ENCODE data around the gene ASS1.

ASS1 gene

GRCh38 chr9:130498918-130499698 lies 54.3 kb downstream of the ASS1 start:
- Histone ChIP-seq H3K9me3 (ENCODE audit: control insufficient read depth, insufficient read depth, low read depth, low read length) (peaks cover 13% of the 10 kb centered on the region), H3K27ac (ENCODE audit: low read depth, low read length) (no peak overlapping the region), H3K9ac (ENCODE audit: low read length) (no peak overlapping the region), H3K4me3 (ENCODE audit: low read depth, low read length) (no peak overlapping the region), H3K27me3 (ENCODE audit: control insufficient read depth, insufficient read depth, low read length) (no peaks in the 10 kb centered on the region), H3K4me1 (ENCODE audit: control insufficient read depth, insufficient read depth, low read length) (no peaks in the 10 kb centered on the region), H3K36me3 (ENCODE audit: control insufficient read depth, insufficient read depth, low read length) (peaks cover 40% of the 10 kb centered on the region)

GRCh38 chr9:130499804-130500263 lies 55.1 kb downstream of the ASS1 start:
- H3K4me1 ChIP-seq (ENCODE audit: control insufficient read depth, insufficient read depth, low read length) = no peaks in the 10 kb centered on the region
- no peak overlapping the region for H3K27ac ChIP-seq (ENCODE audit: low read depth, low read length)
- no peaks in the 10 kb centered on the region for H3K27me3 ChIP-seq (ENCODE audit: control insufficient read depth, insufficient read depth, low read length)
- H3K4me3 ChIP-seq (ENCODE audit: low read depth, low read length) = no peak overlapping the region
- H3K9ac ChIP-seq (ENCODE audit: low read length) = no peak overlapping the region
- peaks cover 33% of the 10 kb centered on the region for H3K36me3 ChIP-seq (ENCODE audit: control insufficient read depth, insufficient read depth, low read length)
- peaks cover 6% of the 10 kb centered on the region for H3K9me3 ChIP-seq (ENCODE audit: control insufficient read depth, insufficient read depth, low read depth, low read length)

- H3K27me3 ChIP-seq (ENCODE audit: control insufficient read depth, insufficient read depth, low read length) = no peaks in the 10 kb centered on the region
- H3K9ac ChIP-seq (ENCODE audit: low read length) = no peak overlapping the region
- no peak overlapping the region for H3K27ac ChIP-seq (ENCODE audit: low read depth, low read length)
- peaks cover 28% of the 10 kb centered on the region for H3K36me3 ChIP-seq (ENCODE audit: control insufficient read depth, insufficient read depth, low read length)
- no peak overlapping the region for H3K4me3 ChIP-seq (ENCODE audit: low read depth, low read length)
- H3K4me1 ChIP-seq (ENCODE audit: control insufficient read depth, insufficient read depth, low read length) = no peaks in the 10 kb centered on the region
- peaks cover 1% of the 10 kb centered on the region; the same call in 1 of the 2 replicates for H3K9me3 ChIP-seq (ENCODE audit: control insufficient read depth, insufficient read depth, low read depth, low read length)
Measured at GRCh38 chr9:130500340-130501180, 55.8 kb downstream of the ASS1 start.

- H3K4me3 ChIP-seq (ENCODE audit: low read depth, low read length) = no peak overlapping the region
- no peaks in the 10 kb centered on the region for H3K4me1 ChIP-seq (ENCODE audit: control insufficient read depth, insufficient read depth, low read length)
- peaks cover 22% of the 10 kb centered on the region for H3K36me3 ChIP-seq (ENCODE audit: control insufficient read depth, insufficient read depth, low read length)
- H3K9ac ChIP-seq (ENCODE audit: low read length) = no peak overlapping the region
- no peaks in the 10 kb centered on the region for H3K9me3 ChIP-seq (ENCODE audit: control insufficient read depth, insufficient read depth, low read depth, low read length)
- H3K27me3 ChIP-seq (ENCODE audit: control insufficient read depth, insufficient read depth, low read length) = no peaks in the 10 kb centered on the region
- no peak overlapping the region for H3K27ac ChIP-seq (ENCODE audit: low read depth, low read length)
Measured at GRCh38 chr9:130501639-130502038, 56.9 kb downstream of the ASS1 start.

GRCh38 chr9:130508218-130508617 lies 63.5 kb downstream of the ASS1 start:
- H3K9ac ChIP-seq (ENCODE audit: low read length) = no peak overlapping the region
- H3K4me1 ChIP-seq (ENCODE audit: control insufficient read depth, insufficient read depth, low read length) = no peaks in the 10 kb centered on the region
- no peak overlapping the region for H3K27ac ChIP-seq (ENCODE audit: low read depth, low read length)
- H3K9me3 ChIP-seq (ENCODE audit: control insufficient read depth, insufficient read depth, low read depth, low read length) = no peaks in the 10 kb centered on the region; the same call in 1 of the 2 replicates
- no peak overlapping the region for H3K4me3 ChIP-seq (ENCODE audit: low read depth, low read length)
- H3K36me3 ChIP-seq (ENCODE audit: control insufficient read depth, insufficient read depth, low read length) = no peaks in the 10 kb centered on the region
- H3K27me3 ChIP-seq (ENCODE audit: control insufficient read depth, insufficient read depth, low read length) = no peaks in the 10 kb centered on the region

- no peaks in the 10 kb centered on the region for H3K27me3 ChIP-seq (ENCODE audit: control insufficient read depth, insufficient read depth, low read length)
- H3K27ac ChIP-seq (ENCODE audit: low read depth, low read length) = no peak overlapping the region
- H3K9me3 ChIP-seq (ENCODE audit: control insufficient read depth, insufficient read depth, low read depth, low read length) = no peaks in the 10 kb centered on the region; the same call in 1 of the 2 replicates
Measured at GRCh38 chr9:130512199-130512598, 67.4 kb downstream of the ASS1 start.

GRCh38 chr9:130513078-130513477 lies 68.3 kb downstream of the ASS1 start:
- H3K9ac ChIP-seq (ENCODE audit: low read length) = no peak overlapping the region
- no peaks in the 10 kb centered on the region for H3K27me3 ChIP-seq (ENCODE audit: control insufficient read depth, insufficient read depth, low read length)
- no peak overlapping the region for H3K4me3 ChIP-seq (ENCODE audit: low read depth, low read length)
- H3K4me1 ChIP-seq (ENCODE audit: control insufficient read depth, insufficient read depth, low read length) = no peaks in the 10 kb centered on the region
- H3K27ac ChIP-seq (ENCODE audit: low read depth, low read length) = no peak overlapping the region
- H3K9me3 ChIP-seq (ENCODE audit: control insufficient read depth, insufficient read depth, low read depth, low read length) = no peaks in the 10 kb centered on the region; the same call in 1 of the 2 replicates
- H3K36me3 ChIP-seq (ENCODE audit: control insufficient read depth, insufficient read depth, low read length) = no peaks in the 10 kb centered on the region

More at GRCh38 chr9:130512199-130512598, 67.4 kb downstream of the ASS1 start:
- H3K4me3 ChIP-seq (ENCODE audit: low read depth, low read length) = no peak overlapping the region
- no peak overlapping the region for H3K9ac ChIP-seq (ENCODE audit: low read length)
- no peaks in the 10 kb centered on the region for H3K36me3 ChIP-seq (ENCODE audit: control insufficient read depth, insufficient read depth, low read length)
- no peaks in the 10 kb centered on the region for H3K4me1 ChIP-seq (ENCODE audit: control insufficient read depth, insufficient read depth, low read length)

GRCh38 chr9:130518233-130518632 lies 73.5 kb downstream of the ASS1 start:
- no peaks in the 10 kb centered on the region for H3K27me3 ChIP-seq (ENCODE audit: control insufficient read depth, insufficient read depth, low read length)

GRCh38 chr9:130518943-130519799 lies 74.4 kb downstream of the ASS1 start:
- no peaks in the 10 kb centered on the region for H3K36me3 ChIP-seq (ENCODE audit: control insufficient read depth, insufficient read depth, low read length)

More at GRCh38 chr9:130518233-130518632, 73.5 kb downstream of the ASS1 start:
- Histone ChIP-seq H3K27ac (ENCODE audit: low read depth, low read length) (no peak overlapping the region), H3K36me3 (ENCODE audit: control insufficient read depth, insufficient read depth, low read length) (no peaks in the 10 kb centered on the region), H3K4me1 (ENCODE audit: control insufficient read depth, insufficient read depth, low read length) (peaks cover 12% of the 10 kb centered on the region), H3K9me3 (ENCODE audit: control insufficient read depth, insufficient read depth, low read depth, low read length) (no peaks in the 10 kb centered on the region), H3K9ac (ENCODE audit: low read length) (no peak overlapping the region), H3K4me3 (ENCODE audit: low read depth, low read length) (no peak overlapping the region)

GRCh38 chr9:130519927-130520326 lies 75.2 kb downstream of the ASS1 start:
- Histone ChIP-seq H3K9ac (ENCODE audit: low read length) (no peak overlapping the region), H3K27ac (ENCODE audit: low read depth, low read length) (no peak overlapping the region), H3K4me1 (ENCODE audit: control insufficient read depth, insufficient read depth, low read length) (peaks cover 21% of the 10 kb centered on the region), H3K4me3 (ENCODE audit: low read depth, low read length) (no peak overlapping the region), H3K36me3 (ENCODE audit: control insufficient read depth, insufficient read depth, low read length) (no peaks in the 10 kb centered on the region), H3K27me3 (ENCODE audit: control insufficient read depth, insufficient read depth, low read length) (no peaks in the 10 kb centered on the region), H3K9me3 (ENCODE audit: control insufficient read depth, insufficient read depth, low read depth, low read length) (no peaks in the 10 kb centered on the region)

More at GRCh38 chr9:130518943-130519799, 74.4 kb downstream of the ASS1 start:
- no peaks in the 10 kb centered on the region for H3K9me3 ChIP-seq (ENCODE audit: control insufficient read depth, insufficient read depth, low read depth, low read length)
- peaks cover 18% of the 10 kb centered on the region for H3K4me1 ChIP-seq (ENCODE audit: control insufficient read depth, insufficient read depth, low read length)
- no peak overlapping the region for H3K9ac ChIP-seq (ENCODE audit: low read length)
- H3K27me3 ChIP-seq (ENCODE audit: control insufficient read depth, insufficient read depth, low read length) = no peaks in the 10 kb centered on the region
- H3K27ac ChIP-seq (ENCODE audit: low read depth, low read length) = no peak overlapping the region
- no peak overlapping the region for H3K4me3 ChIP-seq (ENCODE audit: low read depth, low read length)
